GM12878 (cell line): ENCODE data around the gene ULBP1. TPM values are rescaled to one million over a fixed set of nuclear protein-coding genes. Genes with fewer than 3 reads are reported as not detected.

Experiments used
- ATAC-seq: fragments of 200-7000 bp; cut with Tn5 transposase; 3 replicates; pipeline ENCODE4 v1.9.1; 2020; ENCODE audit warnings: mild to moderate bottlenecking, moderate library complexity
- BruUV-seq: library from RNA; stranded (reverse); fragments of 400-500 nt; replicated peaks from 2 replicates; lab custom pipeline; 2021; lab: Mats Ljungman, UMichigan
- CTCF ChIA-PET: fragments of 300-600 bp; sonication (Branson Sonifier 250); formaldehyde crosslinking; extraction: SDS; loops from one replicate; lab custom pipeline; 2021; ENCODE audit warnings: inconsistent platforms; lab: Yijun Ruan, JAX
- POLR2A ChIA-PET: fragments of 350-600 bp; formaldehyde crosslinking; extraction: SDS; loops from one replicate; lab custom pipeline; 2021; ENCODE audit warnings: inconsistent platforms; lab: Charles Lee
- RAD21 ChIA-PET: fragments of 300-600 bp; sonication (Branson Sonifier 250); formaldehyde crosslinking; loops from one replicate; lab custom pipeline; 2023; ENCODE audit warnings: antibody characterized with exemption; ENCODE audit not compliant: unreplicated experiment; lab: Charles Lee
- SMC1A ChIA-PET: fragments of 300-600 bp; sonication (Branson Sonifier 250); formaldehyde crosslinking; loops from one replicate; lab custom pipeline; 2023; ENCODE audit not compliant: unreplicated experiment, uncharacterized antibody; lab: Charles Lee
- DNase-seq: peaks from one replicate; pipeline ENCODE4 v3.0.0-alpha.2; 2011; ENCODE audit warnings: low read depth, low spot score
- FAIRE-seq: peaks from 3 replicates; lab custom pipeline; 2011; peaks lifted over from hg19 to GRCh38; lab: Jason Lieb, UNC
- H2AFZ ChIP-seq: 2 replicates; pipeline ENCODE4 v1.6.0; 2011; ENCODE audit warnings: low read depth, low read length, control low read depth; ENCODE audit not compliant: control insufficient read depth
- H3K27ac ChIP-seq: 2 replicates; pipeline ENCODE4 v1.5.1; 2011; ENCODE audit warnings: control low read depth; ENCODE audit not compliant: control insufficient read depth, insufficient read depth
- H3K27me3 ChIP-seq, 2 experiments: replicated peaks in 1 of 2; 2 replicates each; pipeline versions ENCODE4 v1.6.0 to v1.6.1; 2011; ENCODE audit warnings: low read length in 1 of 2; ENCODE audit not compliant: control insufficient read depth in 2 of 2, insufficient read depth in 2 of 2
- H3K36me3 ChIP-seq, 2 experiments: 2 replicates each; pipeline ENCODE4 v1.5.1; 2011; ENCODE audit warnings: low read length in 1 of 2; ENCODE audit not compliant: control insufficient read depth in 2 of 2, insufficient read depth in 2 of 2
- H3K4me1 ChIP-seq: 2 replicates; pipeline ENCODE4 v1.6.1; 2011; ENCODE audit warnings: mild to moderate bottlenecking, low read length, moderate library complexity, mixed read lengths; ENCODE audit not compliant: control insufficient read depth, insufficient read depth
- H3K4me2 ChIP-seq: 2 replicates; pipeline ENCODE4 v1.6.0; 2011; ENCODE audit warnings: control low read depth; ENCODE audit not compliant: control insufficient read depth, insufficient read depth
- H3K4me3 ChIP-seq: fragments of 200-600 bp; sonication (generic); 2 replicates; pipeline ENCODE4 v1.5.1; 2016
- H3K79me2 ChIP-seq: 2 replicates; pipeline ENCODE4 v1.6.0; 2011; ENCODE audit warnings: low read length; ENCODE audit not compliant: control insufficient read depth, insufficient read depth
- H3K9ac ChIP-seq: 2 replicates; pipeline ENCODE4 v1.8.0; 2011; ENCODE audit warnings: low read length, control low read depth, mixed read lengths; ENCODE audit not compliant: control insufficient read depth, insufficient read depth
- H3K9me3 ChIP-seq: replicated peaks from 3 replicates; pipeline ENCODE4 v1.5.1; 2011; ENCODE audit warnings: mild to moderate bottlenecking, low read length; ENCODE audit not compliant: control insufficient read depth, insufficient read depth
- H4K20me1 ChIP-seq: 2 replicates; pipeline ENCODE4 v1.6.0; 2011; ENCODE audit not compliant: control insufficient read depth, insufficient read depth
- ATF7 ChIP-seq: fragments of 450-650 bp; IDR thresholded peaks from 2 replicates; pipeline ENCODE4 v1.6.1; 2016; ENCODE audit warnings: low read depth, mild to moderate bottlenecking
- CTCF ChIP-seq, 3 experiments: IDR thresholded peaks in 2 of 3; conservative IDR thresholded peaks in 1 of 3; 2 replicates each; pipeline ENCODE4 v1.5.1; 2011; ENCODE audit warnings: low read depth in 3 of 3, low read length in 3 of 3, mild to moderate bottlenecking in 3 of 3, control low read depth in 2 of 3, moderate library complexity in 2 of 3, inconsistent platforms in 1 of 3, mixed read lengths in 1 of 3; ENCODE audit not compliant: control insufficient read depth in 2 of 3, insufficient read depth in 1 of 3; ENCODE audit errors: extremely low read depth in 1 of 3
- E2F4 ChIP-seq: IDR thresholded peaks from 2 replicates; pipeline ENCODE4 v1.6.1; 2012; ENCODE audit warnings: low read depth, low read length, improper control_type of control experiment
- ELK1 ChIP-seq: IDR thresholded peaks from 2 replicates; pipeline ENCODE4 v1.6.1; 2012; ENCODE audit warnings: low read depth, low read length, improper control_type of control experiment
- MEF2A ChIP-seq: IDR thresholded peaks from 2 replicates; pipeline ENCODE4 v1.6.1; 2011; ENCODE audit warnings: low read depth, mild to moderate bottlenecking, low read length, moderate library complexity; ENCODE audit not compliant: insufficient read depth
- MTA3 ChIP-seq: IDR thresholded peaks from 2 replicates; pipeline ENCODE4 v1.6.1; 2012; ENCODE audit warnings: low read length, inconsistent platforms, borderline replicate concordance
- PKNOX1 ChIP-seq: fragments of 450-650 bp; IDR thresholded peaks from 2 replicates; pipeline ENCODE4 v1.6.1; 2016; ENCODE audit warnings: mild to moderate bottlenecking
- RBBP5 ChIP-seq: fragments of 200-600 bp; sonication (generic); conservative IDR thresholded peaks from 2 replicates; pipeline ENCODE4 v1.6.1; 2016
- RFX5 ChIP-seq: IDR thresholded peaks from 2 replicates; pipeline ENCODE4 v1.6.1; 2011; ENCODE audit warnings: low read depth, low read length, improper control_type of control experiment
- SIX5 ChIP-seq: IDR thresholded peaks from 2 replicates; pipeline ENCODE4 v1.6.1; 2011; ENCODE audit warnings: mild to moderate bottlenecking, low read depth, low read length, moderate library complexity; ENCODE audit not compliant: severe bottlenecking
- SMAD1 ChIP-seq: fragments of 450-650 bp; IDR thresholded peaks from 2 replicates; pipeline ENCODE4 v1.6.1; 2018; ENCODE audit warnings: mild to moderate bottlenecking, low read depth; ENCODE audit not compliant: partially characterized antibody
- SMC3 ChIP-seq: IDR thresholded peaks from 2 replicates; pipeline ENCODE4 v1.6.1; 2011; ENCODE audit warnings: low read length, improper control_type of control experiment, borderline replicate concordance
- TARDBP ChIP-seq: IDR thresholded peaks from 2 replicates; pipeline ENCODE4 v1.6.1; 2016; ENCODE audit warnings: borderline replicate concordance
- USF2 ChIP-seq: IDR thresholded peaks from 2 replicates; pipeline ENCODE4 v1.6.1; 2011; ENCODE audit warnings: low read depth, low read length, improper control_type of control experiment, borderline replicate concordance
- YBX1 ChIP-seq: fragments of 450-650 bp; IDR thresholded peaks from 2 replicates; pipeline ENCODE4 v1.6.1; 2016; ENCODE audit warnings: antibody characterized with exemption
- ZNF217 ChIP-seq: fragments of 450-650 bp; IDR thresholded peaks from 2 replicates; pipeline ENCODE4 v1.6.1; 2017; ENCODE audit warnings: antibody characterized with exemption, mild to moderate bottlenecking
- ZNF24 ChIP-seq: fragments of 450-650 bp; IDR thresholded peaks from 2 replicates; pipeline ENCODE4 v1.6.1; 2017; ENCODE audit warnings: antibody characterized with exemption, mild to moderate bottlenecking
- ZNF384 ChIP-seq: IDR thresholded peaks from 2 replicates; pipeline ENCODE4 v1.6.1; 2012; ENCODE audit warnings: low read depth, mild to moderate bottlenecking, low read length, improper control_type of control experiment, borderline replicate concordance
- WGBS: methylation state at CpG from one replicate; pipeline ENCODE4 v1.1.6; 2016; ENCODE audit warnings: low lambda C conversion rate; ENCODE audit not compliant: insufficient replicate concordance, insufficient coverage; ENCODE audit errors: missing lambda C conversion rate; 5-methylcytosine and 5-hydroxymethylcytosine counted together
- in situ Hi-C: fragments of 300-500 bp; cut with MboI; formaldehyde crosslinking; loops from 9 replicates; pipeline ENCODE4 v1.14.3; 2018; ENCODE audit warnings: mixed read lengths
- intact Hi-C: fragments of 100-400 bp; cut with micrococcal nuclease; formaldehyde crosslinking; loops from one replicate; pipeline ENCODE4 v1.14.2; 2022; ENCODE audit not compliant: unreplicated experiment
- polyA plus RNA-seq, 11 experiments: library from polyadenylated mRNA; depleted of rRNA in 4 of 11; unstranded in 6 of 11; stranded (reverse) in 5 of 11; fragments of >200 nt; fragmentation: Nextera tagmentation in 4 of 11; fragmentation: Illumina TruSeq in 1 of 11; extraction: Ambion mirVana in 4 of 11; extraction: Trizol in 1 of 11; gene quantifications; 1 replicate in 1 of 11; 2 replicates in 10 of 11; pipeline versions ENCODE4 v1.2.1 to v1.2.3, GENCODE V29; 2011 to 2016; ENCODE audit warnings: inconsistent platforms in 2 of 11, missing spikeins in 2 of 11, low read depth in 1 of 11
- total RNA-seq, 4 experiments: library from RNA; depleted of rRNA in 3 of 4; stranded (reverse); fragments of >200 nt in 3 of 4; fragmentation: Illumina TruSeq in 1 of 4; extraction: Trizol in 1 of 4; gene quantifications; 2 replicates each; pipeline versions ENCODE4 v1.2.1 to v1.2.3, GENCODE V29; 2013 to 2021

ULBP1 gene
- total and polyA plus RNA-seq, 10 of the 15 experiments (the other 5 are each of a cell fraction or from before 2014, with no cell fraction given), result 0.02 to 0.12 (median 0.04) TPM; not detected in 7

GRCh38 chr6:149950423-149950822, 13.3 kb upstream of the ULBP1 start (continued):
- TF ChIP-seq USF2 (no peak), ELK1 (no peak), SMAD1 (no peak)

GRCh38 chr6:149951096-149951495, 12.6 kb upstream of the ULBP1 start:
- ATAC-seq (no peak), DNase-seq (no peak), FAIRE-seq (no peak)
- Histone ChIP-seq H3K9ac (no peak overlapping the region), H4K20me1 (no peaks in the 10 kb centered on the region), H3K4me1 (no peaks in the 10 kb centered on the region), H3K27me3 (peaks cover 2 to 5% of the 10 kb centered on the region in 2 experiments; a peak in 3 of 4 replicates), H3K4me2 (no peak overlapping the region), H3K4me3 (no peak overlapping the region), H3K9me3 (no peaks in the 10 kb centered on the region), H2AFZ (no peak overlapping the region), H3K27ac (no peak overlapping the region), H3K36me3 (no peaks in the 10 kb centered on the region), H3K79me2 (no peaks in the 10 kb centered on the region)
- POLR2A ChIA-PET, result no interaction called here
- in situ Hi-C loops (no loop called here), intact Hi-C loops (no loop called here)
- SMC1A ChIA-PET, result interaction anchor here (1.2 kb wide), 1 partner anchor 66 kb away, joined by 3 read pairs; no protein-coding TSS in a partner anchor
- TF ChIP-seq SMC3 (no peak), E2F4 (no peak), ZNF384 (no peak), CTCF (IDR thresholded peaks at IDR 0.05 in 2 of 3, conservative IDR thresholded peaks at IDR 0.05 in 1 of 3; ENCODE audit: control insufficient read depth in 2 of 3, extremely low read depth in 1 of 3, insufficient read depth in 1 of 3, low read depth in 3 of 3, low read length in 3 of 3) (no peak), ZNF217 (no peak), ATF7 (no peak), RBBP5 (no peak), MTA3 (no peak), TARDBP (no peak), MEF2A (no peak), ZNF24 (no peak), PKNOX1 (no peak), YBX1 (no peak), RFX5 (no peak), SIX5 (no peak)
- no TSS peak for BruUV-seq
- CTCF ChIA-PET, result interaction anchor here (1.7 to 2.0 kb wide), 2 partner anchors 56 to 66 kb away, joined by 5 to 6 read pairs; no protein-coding TSS in a partner anchor
- 24% methylated on average over 9 of the region's 9 CpGs for WGBS
- RAD21 ChIA-PET, result no interaction called here
